OCI-M2 (cell line): ENCODE data around the gene STX1B.
"Not testable (repeated sequence)": the region's sequence is repeated elsewhere in the genome, so short reads cannot be mapped to it uniquely, and the experiment has no call there.

Experiments used
- DNase-seq: peaks from one replicate; lab custom pipeline; 2025; ENCODE audit not compliant: unreplicated experiment; lab: John Stamatoyannopoulos, UW

The STX1B gene

GRCh38 chr16:31010585-31011325 is at the start of gene STX1B:
STX1B (minus strand) TSS chr16:31010638; CDS start chr16:31010396, 242 bp downstream.
- DNase-seq: no peak

GRCh38 chr16:31055613-31056012 is 45.2 kb upstream of the STX1B start:
- DNase-seq: no peak

GRCh38 chr16:31052114-31052513 is 41.7 kb upstream of the STX1B start:
- no peak for DNase-seq

- DNase-seq: no peak
Observed at GRCh38 chr16:31050280-31051030, 40.0 kb upstream of the STX1B start.

GRCh38 chr16:31043898-31044481 is 33.6 kb upstream of the STX1B start:
- DNase-seq: no peak

- DNase-seq: no peak
Observed at GRCh38 chr16:31043352-31043751, 32.9 kb upstream of the STX1B start.

GRCh38 chr16:31042866-31043265 is 32.4 kb upstream of the STX1B start:
- no peak for DNase-seq

GRCh38 chr16:31038993-31039392 is 28.6 kb upstream of the STX1B start:
- no peak for DNase-seq

- DNase-seq: no peak
Observed at GRCh38 chr16:31036691-31037090, 26.3 kb upstream of the STX1B start.

GRCh38 chr16:31033709-31034492 is 23.5 kb upstream of the STX1B start:
- DNase-seq: no peak

- peak; percentile 41 for DNase-seq
Observed at GRCh38 chr16:31032736-31033708, 22.6 kb upstream of the STX1B start, which contains the start of gene STX4. STX4 (plus strand) TSS chr16:31033558; CDS start chr16:31033806, 248 bp downstream.

GRCh38 chr16:31031276-31031675 is 20.8 kb upstream of the STX1B start:
- no peak for DNase-seq

- no peak for DNase-seq
Observed at GRCh38 chr16:31029272-31029671, 18.8 kb upstream of the STX1B start.

- DNase-seq: no peak
Observed at GRCh38 chr16:31025339-31025738, 14.9 kb upstream of the STX1B start.

GRCh38 chr16:31023627-31024226 is 13.3 kb upstream of the STX1B start:
- no peak for DNase-seq

- DNase-seq: no peak
Observed at GRCh38 chr16:31023252-31023602, 12.8 kb upstream of the STX1B start.

- DNase-seq: no peak
Observed at GRCh38 chr16:31022544-31023251, 12.3 kb upstream of the STX1B start.

GRCh38 chr16:31020536-31020935 is 10.1 kb upstream of the STX1B start:
- DNase-seq: no peak

GRCh38 chr16:31017756-31018155 is 7.3 kb upstream of the STX1B start:
- not testable (repeated sequence) for DNase-seq
